ENCODE data around the gene KRT24. TPM values are rescaled to one million over a fixed set of nuclear protein-coding genes. Genes with fewer than 3 reads are reported as not detected.
A peak's percentile ranks its signal among the peaks of the same experiment; 100 is the strongest.

KRT24 gene
- polyA plus RNA-seq, 10 donors, result 0.11 TPM; not detected in 9

GRCh38 chr17:40695874-40696472 is 7.6 kb downstream of the KRT24 start:
- no peak for DNase-seq

GRCh38 chr17:40694584-40694983 is 9.0 kb downstream of the KRT24 start:
- DNase-seq, result no peak

GRCh38 chr17:40687106-40687505 is 16.4 kb downstream of the KRT24 start:
- DNase-seq, result no peak

GRCh38 chr17:40686192-40686591 is 17.4 kb downstream of the KRT24 start:
- no peak for DNase-seq

- DNase-seq, result no peak
These were observed 22.6 kb downstream of the KRT24 start for GRCh38 chr17:40680998-40681397.

GRCh38 chr17:40679523-40679907 is 24.0 kb downstream of the KRT24 start:
- DNase-seq, result no peak

GRCh38 chr17:40678902-40679522 is 24.5 kb downstream of the KRT24 start:
- no peak for DNase-seq

- no peak for DNase-seq
These were observed 27.6 kb downstream of the KRT24 start for GRCh38 chr17:40675905-40676304.

GRCh38 chr17:40672654-40673053 is 30.9 kb downstream of the KRT24 start:
- DNase-seq, result no peak

- DNase-seq, result no peak
These were observed 32.3 kb downstream of the KRT24 start for GRCh38 chr17:40671282-40671681.

GRCh38 chr17:40666331-40666730 is 37.2 kb downstream of the KRT24 start:
- DNase-seq, result no peak

GRCh38 chr17:40664582-40665333 is 38.8 kb downstream of the KRT24 start, which contains the start of gene KRT222:
Gene KRT222 (minus strand): TSS chr17:40665177. CDS start chr17:40665099, 78 bp downstream.
- DNase-seq, result peak in 1 of 3 donors; percentile 32

- DNase-seq, result no peak
These were observed 40.3 kb downstream of the KRT24 start for GRCh38 chr17:40663252-40663651.

GRCh38 chr17:40659911-40660310 is 43.6 kb downstream of the KRT24 start:
- no peak for DNase-seq

- DNase-seq, result no peak
These were observed 45.2 kb downstream of the KRT24 start for GRCh38 chr17:40658396-40658795.

GRCh38 chr17:40651939-40652338 is 51.6 kb downstream of the KRT24 start:
- DNase-seq, result no peak

- peak in 1 of 3 donors; percentile 2 for DNase-seq
These were observed 55.1 kb downstream of the KRT24 start for GRCh38 chr17:40648384-40648968.

Other genes with a start within 250 kb of the KRT24 start
- gene TNS4, start 202.1 kb downstream of the KRT24 start, polyA plus RNA-seq (ENCODE audit: insufficient read length in 10 of 10), result 1 to 10 TPM in 2 of 10 donors, under 1 TPM in 2, not detected in 6; 0.05 to 2.5 (median 1.2) TPM
- gene CCR7, start 138.3 kb downstream of the KRT24 start, polyA plus RNA-seq (ENCODE audit: insufficient read length in 10 of 10), result 1 to 10 TPM in 2 of 10 donors, under 1 TPM in 8; 0.16 to 4.2 (median 0.36) TPM
- gene SMARCE1, start 55.9 kb downstream of the KRT24 start, polyA plus RNA-seq (ENCODE audit: insufficient read length in 10 of 10), result 100 to 1,000 TPM; 114 to 155 (median 127) TPM
- under 1 TPM in 9 of 10 donors, not detected in 1; 0.07 to 0.67 (median 0.23) TPM for gene KRT222, start 38.6 kb downstream of the KRT24 start, polyA plus RNA-seq (ENCODE audit: insufficient read length in 10 of 10)
- under 1 TPM in 2 of 10 donors, not detected in 8; 0.18 to 0.38 TPM for gene KRT25, start 51.6 kb upstream of the KRT24 start, polyA plus RNA-seq (ENCODE audit: insufficient read length in 10 of 10)
- gene KRT26, start 68.4 kb upstream of the KRT24 start, polyA plus RNA-seq (ENCODE audit: insufficient read length in 10 of 10), result not detected
- not detected for gene KRT27, start 78.8 kb upstream of the KRT24 start, polyA plus RNA-seq (ENCODE audit: insufficient read length in 10 of 10)
- gene KRT28, start 96.2 kb upstream of the KRT24 start, polyA plus RNA-seq (ENCODE audit: insufficient read length in 10 of 10), result under 1 TPM in 1 of 10 donors, not detected in 9; 0.15 TPM
- gene KRT10, start 118.9 kb upstream of the KRT24 start, polyA plus RNA-seq (ENCODE audit: insufficient read length in 10 of 10), result 100 to 1,000 TPM in 2 of 10 donors, 10 to 100 TPM in 8; 31.8 to 603 (median 39.3) TPM
- gene KRT12, start 163.5 kb upstream of the KRT24 start, polyA plus RNA-seq (ENCODE audit: insufficient read length in 10 of 10), result under 1 TPM in 7 of 10 donors, not detected in 3; 0.08 to 0.76 (median 0.27) TPM
- gene KRT20, start 181.5 kb upstream of the KRT24 start, polyA plus RNA-seq (ENCODE audit: insufficient read length in 10 of 10), result under 1 TPM in 4 of 10 donors, not detected in 6; 0.13 to 0.24 (median 0.21) TPM
- gene KRT23, start 233.9 kb upstream of the KRT24 start, polyA plus RNA-seq (ENCODE audit: insufficient read length in 10 of 10), result 1 to 10 TPM in 2 of 10 donors, under 1 TPM in 5, not detected in 3; 0.16 to 2.7 (median 0.22) TPM